GM19035 (cell line): Measurements from ENCODE around the gene PPP2R5E.
"Not testable (repeated sequence)": the region's sequence is repeated elsewhere in the genome, so short reads cannot be mapped to it uniquely, and the experiment has no call there.

Experiments used
- ATAC-seq: cut with Tn5 transposase; IDR thresholded peaks from one replicate; pipeline ENCODE4 v1.9.1; 2021; ENCODE audit not compliant: unreplicated experiment

The PPP2R5E gene

DNA sequence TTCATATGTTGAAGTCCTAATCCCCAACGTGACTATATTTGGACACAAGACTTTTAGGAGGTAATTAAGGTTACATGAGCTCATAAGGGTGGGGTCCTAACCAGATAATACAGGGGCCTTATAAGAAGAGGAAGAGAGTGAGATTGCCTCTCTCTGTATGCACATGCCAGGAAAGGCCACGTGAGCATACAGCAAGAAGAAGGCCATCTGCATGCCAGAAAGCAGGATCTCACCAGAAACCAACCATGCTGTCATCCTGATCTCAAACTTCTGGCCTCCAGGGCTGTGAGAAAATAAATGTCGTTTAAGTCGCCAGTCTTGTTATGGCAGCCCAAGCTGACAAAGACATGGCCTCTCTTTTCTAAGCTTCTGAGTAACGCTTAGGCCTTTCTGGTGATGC is 155.5 kb downstream of the PPP2R5E start:
- no peak for ATAC-seq

DNA sequence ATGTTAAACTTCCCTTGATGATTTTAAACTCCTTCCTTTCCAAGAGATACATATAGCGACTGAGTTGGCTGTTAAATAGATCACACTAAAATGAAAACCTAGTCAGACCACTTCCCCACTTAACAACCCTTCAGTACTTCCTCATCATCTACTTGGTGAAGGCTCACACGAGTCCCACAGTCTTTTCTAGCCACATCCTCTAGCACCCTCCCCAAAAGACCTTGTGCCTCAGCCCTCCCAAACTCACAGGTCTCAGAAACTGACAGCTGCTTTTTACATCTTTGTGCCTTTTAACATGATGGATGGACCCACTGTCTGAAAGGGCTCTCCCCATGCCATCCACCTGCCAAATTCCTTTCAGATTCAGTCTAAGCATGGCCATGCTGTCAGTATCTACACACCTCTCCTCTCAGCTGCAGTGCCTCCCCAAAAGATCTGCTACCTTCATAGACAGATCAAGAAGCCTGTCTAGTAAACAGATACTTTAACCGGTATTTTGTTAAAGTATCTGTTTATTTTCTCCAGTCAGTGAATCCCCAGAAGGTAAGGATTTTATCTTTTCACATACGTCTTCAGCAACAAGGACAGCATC is 159.3 kb downstream of the PPP2R5E start:
- no peak for ATAC-seq

DNA sequence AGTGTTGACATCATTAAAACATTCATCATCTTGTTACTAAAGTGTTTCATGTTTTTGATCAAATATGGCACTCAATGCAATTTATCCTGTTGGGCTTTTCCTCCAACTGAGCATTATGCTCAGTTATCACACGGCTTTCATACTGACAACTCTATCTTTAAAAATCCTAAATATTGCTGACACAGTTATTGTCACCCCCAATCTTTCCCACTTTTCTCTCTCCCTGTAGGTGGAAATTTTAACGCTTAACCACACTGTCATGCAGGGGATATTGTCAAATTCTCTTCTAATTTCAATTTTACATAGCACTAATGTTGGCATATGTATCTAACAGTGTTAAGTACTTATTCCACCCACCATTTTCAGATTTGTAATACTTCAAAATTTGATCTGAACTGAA is 164.7 kb downstream of the PPP2R5E start:
- no peak for ATAC-seq

DNA sequence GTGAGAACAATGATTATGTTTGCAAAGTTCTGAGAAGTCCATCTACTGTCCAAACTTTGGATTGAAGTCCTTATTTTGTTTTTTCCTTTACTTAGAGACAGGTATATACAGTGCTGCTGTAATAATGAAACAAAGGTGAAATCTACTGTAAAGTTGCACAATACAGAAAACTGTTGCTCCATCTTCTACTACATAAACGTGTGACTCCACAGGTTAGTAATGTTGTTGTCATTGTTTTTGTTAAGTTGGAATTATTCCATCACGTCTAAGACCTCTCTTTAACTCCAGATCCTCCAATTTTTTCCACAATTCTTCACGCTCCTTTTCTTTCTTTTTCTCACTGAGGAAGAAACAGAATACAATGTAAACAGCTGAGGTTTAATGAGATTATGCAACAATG is 167.4 kb downstream of the PPP2R5E start:
- ATAC-seq: no peak

DNA sequence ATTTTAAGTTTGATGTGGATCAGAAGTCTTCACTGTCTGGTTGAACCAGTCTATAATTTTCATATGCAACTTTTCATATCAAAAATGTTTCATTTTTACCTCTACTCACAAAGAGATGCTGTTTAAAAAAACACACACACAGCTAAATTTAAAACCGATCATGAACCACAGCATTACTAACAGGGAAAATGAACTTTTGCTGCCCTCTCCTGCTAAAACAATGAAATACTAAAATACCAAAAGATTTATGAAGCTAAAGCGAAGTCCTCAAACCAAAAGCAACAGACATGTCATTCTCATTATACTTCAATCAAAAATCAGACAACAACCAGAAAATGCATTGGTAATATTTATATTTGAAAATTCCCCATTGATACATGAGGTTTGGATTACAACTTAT is 171.6 kb downstream of the PPP2R5E start:
- ATAC-seq: not testable (repeated sequence)

DNA sequence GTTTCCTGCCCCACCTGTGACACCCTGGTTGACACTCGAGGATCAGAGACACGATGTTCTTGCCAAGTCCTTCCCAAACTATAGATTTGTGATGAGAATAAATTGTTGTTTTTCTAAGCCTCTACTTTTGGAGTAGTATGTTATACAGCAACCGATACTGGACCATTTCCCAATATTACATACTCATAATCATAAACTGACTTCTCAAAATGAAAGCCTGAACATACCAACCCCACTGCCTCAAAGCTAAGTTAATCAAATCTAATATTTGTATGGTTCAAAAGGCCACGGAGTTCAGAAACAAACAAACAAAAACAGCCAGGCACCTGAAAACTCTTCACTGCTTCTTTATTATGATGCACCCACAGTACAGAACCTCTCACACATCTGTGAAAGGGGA is 172.1 kb downstream of the PPP2R5E start:
- no peak for ATAC-seq

DNA sequence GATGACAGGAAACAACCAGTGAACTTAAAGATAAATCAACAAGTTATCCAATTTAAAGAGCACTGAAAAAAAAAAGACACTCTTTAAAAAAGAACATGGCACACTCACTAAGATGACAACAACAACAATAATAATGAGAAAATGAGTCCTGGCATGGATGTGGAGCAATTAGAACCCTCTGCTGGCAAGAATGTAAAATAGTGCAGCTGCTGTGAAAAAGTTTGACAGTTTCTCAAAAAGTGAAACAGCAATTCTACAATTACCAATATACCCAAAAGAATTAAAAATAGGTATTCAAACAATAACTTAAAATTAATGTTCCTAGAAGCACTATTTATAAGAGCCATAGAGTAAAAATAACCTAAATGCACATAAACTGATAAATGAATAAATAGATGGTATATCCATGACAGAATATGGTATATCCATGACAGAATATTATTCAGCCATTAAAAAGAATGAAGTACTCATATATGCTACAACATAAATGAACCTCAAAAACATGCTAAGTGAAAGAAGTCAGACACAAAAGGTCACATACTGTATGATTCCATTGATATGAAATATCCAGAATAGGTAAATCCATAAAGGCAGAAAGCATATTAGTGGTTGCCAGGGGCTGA is 175.3 kb downstream of the PPP2R5E start:
- no peak for ATAC-seq

DNA sequence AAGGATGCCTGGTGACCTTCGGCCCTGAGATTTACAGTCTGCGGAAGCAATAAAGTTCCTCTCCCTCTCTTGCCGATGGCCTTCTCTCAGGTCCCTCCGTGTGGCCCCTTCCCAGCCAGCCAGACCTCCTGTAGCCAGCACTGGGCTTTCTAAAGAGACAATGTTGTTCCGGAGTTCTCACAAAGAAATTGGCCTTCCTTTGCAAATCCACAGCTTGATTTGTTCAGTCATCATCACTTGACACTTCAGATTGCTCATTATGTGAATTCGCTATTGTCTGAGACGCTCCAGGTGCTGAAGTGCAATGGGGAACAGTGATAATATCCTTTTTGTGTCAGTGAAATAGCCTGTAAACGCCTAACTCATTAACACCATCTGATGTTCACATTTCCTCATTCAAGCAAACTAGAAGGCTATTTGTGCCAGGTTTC is 180.8 kb downstream of the PPP2R5E start:
- ATAC-seq: no peak

DNA sequence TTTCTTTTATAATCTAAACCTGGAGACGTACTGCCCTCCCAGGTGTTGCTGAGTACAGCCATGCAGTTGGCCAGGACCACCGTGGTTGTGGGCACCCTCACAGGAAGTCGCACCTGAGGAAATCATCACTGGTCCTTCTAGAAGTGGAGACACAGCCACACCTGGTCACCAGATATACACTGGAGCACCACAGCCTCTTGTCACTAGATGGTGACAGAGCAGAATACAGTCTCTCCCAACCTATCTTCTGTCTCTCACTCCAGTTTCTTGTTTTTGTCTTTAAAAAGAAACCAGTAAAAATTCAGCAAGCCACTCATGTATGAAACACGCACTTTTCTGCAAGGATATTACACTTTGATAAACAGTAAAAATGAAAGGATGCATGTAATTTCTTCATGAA is 181.4 kb downstream of the PPP2R5E start:
- no peak for ATAC-seq

DNA sequence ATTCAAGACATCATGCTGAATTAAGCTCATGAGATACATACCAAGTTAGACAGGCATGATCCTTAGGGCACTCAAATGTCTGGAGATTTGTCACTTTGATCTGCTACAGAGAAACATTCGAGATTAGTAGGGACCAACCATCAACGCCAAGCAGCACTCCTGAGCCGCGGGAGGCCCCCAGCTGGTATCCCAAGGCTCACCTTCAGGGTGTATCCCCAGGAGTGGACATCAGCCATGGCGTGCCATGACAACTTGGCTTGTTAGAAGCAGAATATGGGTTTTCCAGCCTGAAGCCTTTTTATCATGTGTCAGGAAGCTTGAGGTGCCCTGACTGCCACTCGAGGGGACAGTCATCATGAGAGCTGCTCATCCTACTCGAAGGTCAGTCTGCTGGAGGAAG is 185.3 kb downstream of the PPP2R5E start:
- no peak for ATAC-seq

DNA sequence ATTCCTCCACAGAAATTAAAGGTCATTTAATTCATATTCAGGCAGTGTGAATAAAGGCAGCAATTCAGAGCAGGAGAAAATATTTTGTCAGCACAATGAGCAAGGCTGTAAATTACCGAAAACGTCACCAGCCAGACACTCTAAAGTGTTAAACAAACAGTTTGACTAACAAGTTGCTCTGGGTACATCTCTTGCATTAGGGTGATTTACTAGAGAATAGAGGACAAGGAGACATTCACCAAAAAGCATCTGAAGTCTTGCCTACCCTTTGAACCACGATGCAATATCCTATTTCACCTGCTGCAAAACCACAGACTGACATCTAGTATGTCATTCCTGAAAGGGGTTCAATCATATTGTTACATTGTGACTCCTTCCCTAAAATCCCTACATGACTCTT is 197.4 kb downstream of the PPP2R5E start:
- ATAC-seq: no peak

DNA sequence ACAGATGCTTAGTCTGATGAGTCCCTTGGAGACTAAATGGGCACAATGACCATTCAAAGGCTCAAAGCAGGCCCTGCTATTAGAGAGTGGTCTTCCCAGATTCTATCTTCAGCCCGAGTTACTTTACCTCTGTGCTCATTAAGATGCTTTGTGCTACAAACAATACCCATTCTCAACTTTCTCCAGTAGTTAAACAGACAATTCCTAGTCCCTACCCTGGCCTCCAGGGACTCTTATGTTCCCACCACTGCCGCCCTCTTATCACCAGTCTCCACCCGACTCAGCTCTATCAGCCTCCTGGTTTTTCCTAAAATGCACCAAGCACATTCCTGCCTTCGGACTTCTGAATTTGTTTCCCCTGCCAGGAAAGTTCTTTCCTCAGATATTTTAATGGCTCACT is 198.8 kb downstream of the PPP2R5E start:
- ATAC-seq: no peak

DNA sequence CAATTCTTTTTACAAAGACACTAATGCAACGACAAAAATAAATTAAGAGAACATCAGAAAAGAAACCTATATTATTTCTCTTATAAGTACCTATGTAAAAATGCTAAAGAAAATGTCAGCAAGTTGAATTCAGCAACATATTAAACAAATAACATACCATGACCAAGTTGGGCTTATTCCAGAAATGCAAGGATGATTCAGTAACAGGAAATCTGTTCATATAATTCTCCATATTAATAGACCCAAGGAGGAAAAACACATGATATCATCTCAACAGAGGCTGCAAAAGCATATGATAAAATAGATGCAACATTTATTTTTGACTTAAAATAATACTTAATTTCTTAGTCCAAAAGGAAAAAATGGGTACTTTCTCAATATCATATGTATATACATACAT is 199.3 kb downstream of the PPP2R5E start:
- ATAC-seq: no peak

DNA sequence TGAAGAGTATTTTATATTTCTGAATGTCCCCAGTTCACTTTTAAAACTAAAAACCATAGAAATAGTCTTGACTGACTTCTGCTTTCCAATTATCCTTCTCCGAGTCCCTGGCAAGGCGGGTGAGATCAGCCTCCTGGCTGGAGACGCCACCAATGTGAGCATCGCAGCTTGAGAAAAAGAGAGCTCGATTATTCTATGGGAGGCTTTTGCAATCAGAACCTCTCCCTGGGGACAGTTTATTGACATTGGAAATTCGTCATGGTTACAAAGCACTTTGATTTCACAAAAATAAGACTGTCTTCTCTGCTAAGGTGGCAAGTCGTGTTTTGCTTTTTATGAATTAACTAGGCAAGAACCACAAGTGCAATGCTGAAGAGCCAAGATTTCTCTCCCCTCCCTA is 200.8 kb downstream of the PPP2R5E start:
- ATAC-seq: no peak

DNA sequence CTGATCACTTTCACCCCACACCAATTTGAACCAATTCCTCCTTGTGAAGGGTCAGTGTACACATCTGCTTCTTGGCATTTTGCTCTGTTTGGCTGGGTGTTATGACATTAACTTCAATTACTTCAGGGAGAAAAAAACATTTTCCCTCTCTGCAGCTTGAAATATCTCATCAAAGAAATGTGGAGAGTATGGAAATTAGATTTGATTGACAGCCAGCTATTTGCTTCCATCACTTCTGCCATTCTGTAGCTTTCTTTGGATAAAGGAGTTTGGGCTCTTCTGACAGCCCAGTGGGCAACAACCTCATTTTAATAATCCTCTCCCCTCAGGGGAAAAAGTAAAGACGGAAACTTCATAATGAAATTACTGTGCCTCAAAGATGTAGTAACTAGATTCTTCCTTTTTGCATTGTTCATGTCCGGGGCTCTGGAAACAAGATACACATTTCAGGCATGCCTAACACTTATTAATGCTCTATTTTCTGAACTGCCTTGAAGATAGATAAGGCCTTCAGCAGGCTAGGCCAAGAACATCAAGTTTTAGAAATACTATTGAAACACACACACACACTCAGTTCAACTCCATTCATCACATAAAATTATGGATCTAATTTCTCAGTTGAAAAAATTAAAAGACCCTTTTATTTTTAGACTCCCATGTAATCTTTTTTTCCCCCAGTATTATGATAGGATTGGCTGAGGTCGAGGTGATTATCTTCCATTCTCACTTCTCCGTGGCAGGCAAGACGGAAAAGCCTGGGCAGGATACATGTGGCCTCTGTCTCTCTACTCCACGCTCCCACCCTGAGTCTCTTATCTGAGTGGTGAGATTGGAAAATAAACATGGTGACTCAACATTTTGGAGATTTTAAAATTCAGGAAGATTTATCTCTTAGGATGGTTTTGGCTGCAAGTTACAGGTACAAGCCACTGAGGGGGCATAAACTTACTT is 214.1 kb downstream of the PPP2R5E start:
- no peak for ATAC-seq

DNA sequence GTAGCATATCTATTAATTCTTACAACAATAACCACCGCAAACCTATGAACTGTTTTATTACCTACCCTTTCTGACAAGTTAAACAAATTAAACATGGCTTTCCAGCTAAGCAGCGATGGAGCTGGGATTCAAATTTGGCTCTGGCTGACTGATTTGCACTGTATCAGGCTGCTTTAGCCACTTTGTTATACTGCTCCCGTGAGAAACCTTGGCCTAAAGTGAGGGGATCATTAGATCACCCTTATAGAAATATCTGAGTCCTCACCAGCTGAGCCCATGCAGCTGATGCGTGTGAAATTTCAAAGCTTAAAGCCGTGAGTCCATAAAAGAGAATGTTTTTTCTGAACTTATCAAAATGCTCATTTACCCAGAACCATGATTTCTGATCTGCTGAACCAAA is 216.3 kb downstream of the PPP2R5E start:
- no peak for ATAC-seq

DNA sequence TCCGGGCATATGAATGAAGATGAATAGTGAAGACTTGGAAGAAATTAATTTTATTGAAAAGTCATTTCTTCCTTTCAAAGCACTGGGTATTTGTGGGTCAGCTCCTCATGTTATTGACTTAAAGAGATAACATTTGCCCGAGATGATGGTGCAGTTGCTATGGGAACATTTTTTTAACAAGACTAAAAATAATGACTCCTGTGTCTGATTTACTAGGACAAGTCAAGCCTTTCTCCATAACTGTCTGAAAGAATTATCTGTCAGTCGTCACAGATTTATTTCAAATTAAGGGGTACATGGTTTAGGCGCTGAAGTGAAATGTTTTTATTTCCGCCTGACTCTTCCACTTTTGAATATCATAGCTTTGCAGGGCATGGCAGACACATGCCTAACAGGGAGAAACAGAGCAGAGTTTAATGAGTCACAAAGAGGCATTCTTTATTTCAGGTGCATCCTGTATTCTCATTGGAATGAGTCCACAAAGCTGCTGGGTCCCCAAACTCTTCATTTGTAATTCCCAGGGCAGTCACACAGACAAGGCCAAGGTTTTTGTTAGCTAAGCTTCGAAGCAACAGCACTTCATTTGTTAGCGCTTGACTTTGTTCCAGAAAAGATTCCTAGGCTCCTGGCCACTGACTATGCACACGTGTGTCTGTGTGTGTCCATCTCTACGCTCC is 220.1 kb downstream of the PPP2R5E start:
- no peak for ATAC-seq

DNA sequence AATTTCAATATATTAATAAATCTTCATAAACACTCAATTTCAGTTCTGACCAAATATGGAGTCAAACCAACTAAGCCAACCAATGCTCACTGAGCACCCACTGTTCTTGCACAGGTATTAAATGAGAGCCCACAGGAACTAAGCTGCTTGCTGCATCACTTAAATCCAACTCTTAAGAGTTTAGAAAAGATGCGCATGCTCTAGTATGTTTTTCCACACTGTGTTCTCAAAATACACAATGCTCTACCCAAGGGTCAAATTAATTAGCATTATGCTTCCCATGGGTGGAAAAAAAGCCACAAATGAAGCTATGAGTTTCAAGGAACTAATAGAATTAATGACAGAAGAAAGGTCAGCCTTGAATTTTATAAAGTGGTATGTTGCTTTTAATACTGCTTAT is 220.7 kb downstream of the PPP2R5E start:
- no peak for ATAC-seq
